GM21529 (cell line): ENCODE data around the gene TRIM10.

Experiments
- ATAC-seq: cut with Tn5 transposase; IDR thresholded peaks from one replicate; pipeline ENCODE4 v1.9.1; 2021; ENCODE audit not compliant: unreplicated experiment

Gene TRIM10

DNA sequence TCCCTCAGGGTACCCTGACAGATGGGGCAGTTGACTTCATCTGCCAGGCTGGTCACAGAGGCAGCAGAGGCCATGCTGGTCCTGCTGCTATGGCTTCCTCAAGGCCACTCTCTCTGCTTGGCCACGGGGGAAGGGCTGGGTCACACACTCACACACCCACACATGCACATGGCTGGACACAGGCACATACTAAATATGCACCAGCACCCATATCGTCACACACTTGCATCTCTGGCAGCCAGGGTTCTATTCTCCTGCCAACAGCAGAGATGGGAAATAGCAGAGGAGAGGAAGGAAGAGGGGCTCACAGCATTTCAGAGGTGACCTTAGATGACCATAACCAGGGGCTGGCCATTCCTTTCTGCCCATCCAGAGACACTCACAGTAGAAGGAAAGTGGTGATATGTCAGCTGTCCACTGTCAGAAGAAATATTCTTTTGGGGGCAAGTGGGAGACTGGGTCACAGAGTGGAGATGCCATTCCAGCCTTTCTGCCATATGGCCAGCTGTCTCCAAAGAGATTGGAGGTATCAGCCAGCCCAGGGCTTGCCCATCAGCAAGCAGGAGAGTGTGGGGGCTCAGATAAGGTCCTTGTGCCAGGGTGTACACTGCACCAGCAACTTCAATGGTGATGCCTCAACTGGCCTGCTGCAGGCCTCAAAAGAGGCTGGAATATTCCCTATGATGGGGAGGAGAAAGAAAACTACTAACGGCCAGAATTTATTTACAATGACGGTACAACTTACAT, at the start of gene TRIM10:
Gene TRIM10 (minus strand): TSS at position 427 of the 747 bp plus-strand sequence. CDS start 353 bp downstream, at position 74.
- ATAC-seq = no peak

DNA sequence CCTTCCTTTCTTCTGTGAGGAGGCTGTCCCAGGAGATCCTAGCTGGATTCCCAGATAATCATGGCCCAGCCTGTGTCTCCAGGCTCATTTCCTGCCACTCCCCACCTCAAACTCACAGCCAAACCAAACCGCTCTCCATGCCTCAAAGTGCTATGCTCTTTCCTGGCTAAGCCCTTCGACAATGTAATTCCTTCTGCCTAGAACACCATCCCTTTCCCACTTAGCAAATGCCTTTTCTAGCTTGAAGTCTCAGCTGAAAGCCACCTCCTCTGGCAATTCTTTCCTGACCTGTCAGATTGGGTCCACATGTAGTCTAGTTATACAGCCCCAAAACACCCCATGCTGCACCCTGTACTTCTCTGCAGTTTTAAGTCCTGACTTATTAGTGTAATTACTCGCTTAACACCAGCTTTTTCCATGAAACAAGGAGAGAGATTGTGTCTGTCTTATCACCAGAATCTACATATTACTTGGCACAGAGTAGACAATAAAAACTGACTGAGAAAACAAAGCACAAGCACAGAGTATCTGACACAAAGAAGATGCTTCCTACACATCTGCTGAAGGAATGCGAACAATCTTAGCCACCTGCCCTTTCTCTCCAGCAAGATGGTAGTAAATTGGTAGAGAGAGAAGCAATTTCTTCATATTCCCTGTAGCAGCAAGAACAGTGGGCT, 46.7 kb upstream of the TRIM10 start:
- no peak for ATAC-seq

GRCh38 chr6:30206799-30207618, 46.0 kb upstream of the TRIM10 start:
- ATAC-seq = no peak

DNA sequence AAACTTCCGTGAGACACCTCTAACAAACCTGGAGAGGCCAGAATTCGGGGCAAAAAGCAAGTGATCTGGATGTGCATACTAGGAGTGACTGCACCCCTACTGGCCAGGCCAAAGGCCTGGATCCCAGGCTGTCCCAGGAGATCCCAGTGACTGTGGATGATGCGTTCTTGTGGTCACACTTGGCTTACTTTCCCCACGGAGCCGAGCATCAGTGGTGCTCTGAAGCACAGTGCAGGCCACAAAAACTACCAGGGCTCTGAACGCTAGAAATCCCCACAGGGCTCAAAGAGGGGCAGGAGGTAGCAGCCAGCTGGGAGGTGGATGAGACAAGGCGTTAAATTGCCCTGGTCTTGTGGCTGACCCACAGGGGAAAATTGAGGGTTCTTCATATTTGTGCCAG, 45.1 kb upstream of the TRIM10 start:
- ATAC-seq = no peak

- no peak for ATAC-seq
These were observed 43.1 kb upstream of the TRIM10 start for GRCh38 chr6:30204116-30204515.

DNA sequence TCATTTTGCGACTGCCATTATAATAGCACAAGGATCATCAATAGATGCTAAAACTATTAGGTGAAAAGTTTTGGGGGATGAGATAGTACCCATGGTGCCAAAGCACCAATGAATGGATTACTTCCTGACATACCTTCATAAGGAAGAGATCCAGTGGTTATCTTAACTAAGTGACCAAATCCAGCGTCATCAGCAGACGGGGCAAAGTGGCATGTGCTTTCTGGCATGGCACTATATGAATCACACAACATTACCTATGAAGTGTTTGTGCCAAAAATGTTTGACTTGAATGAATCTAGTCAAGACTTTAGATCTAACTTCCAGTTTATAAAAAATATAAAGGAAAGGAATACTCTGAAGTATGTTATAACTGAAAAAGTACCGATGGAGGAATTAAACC, 41.4 kb upstream of the TRIM10 start:
- ATAC-seq = no peak

- ATAC-seq = peak; percentile 77
These were observed 39.7 kb upstream of the TRIM10 start for GRCh38 chr6:30200551-30201281.

DNA sequence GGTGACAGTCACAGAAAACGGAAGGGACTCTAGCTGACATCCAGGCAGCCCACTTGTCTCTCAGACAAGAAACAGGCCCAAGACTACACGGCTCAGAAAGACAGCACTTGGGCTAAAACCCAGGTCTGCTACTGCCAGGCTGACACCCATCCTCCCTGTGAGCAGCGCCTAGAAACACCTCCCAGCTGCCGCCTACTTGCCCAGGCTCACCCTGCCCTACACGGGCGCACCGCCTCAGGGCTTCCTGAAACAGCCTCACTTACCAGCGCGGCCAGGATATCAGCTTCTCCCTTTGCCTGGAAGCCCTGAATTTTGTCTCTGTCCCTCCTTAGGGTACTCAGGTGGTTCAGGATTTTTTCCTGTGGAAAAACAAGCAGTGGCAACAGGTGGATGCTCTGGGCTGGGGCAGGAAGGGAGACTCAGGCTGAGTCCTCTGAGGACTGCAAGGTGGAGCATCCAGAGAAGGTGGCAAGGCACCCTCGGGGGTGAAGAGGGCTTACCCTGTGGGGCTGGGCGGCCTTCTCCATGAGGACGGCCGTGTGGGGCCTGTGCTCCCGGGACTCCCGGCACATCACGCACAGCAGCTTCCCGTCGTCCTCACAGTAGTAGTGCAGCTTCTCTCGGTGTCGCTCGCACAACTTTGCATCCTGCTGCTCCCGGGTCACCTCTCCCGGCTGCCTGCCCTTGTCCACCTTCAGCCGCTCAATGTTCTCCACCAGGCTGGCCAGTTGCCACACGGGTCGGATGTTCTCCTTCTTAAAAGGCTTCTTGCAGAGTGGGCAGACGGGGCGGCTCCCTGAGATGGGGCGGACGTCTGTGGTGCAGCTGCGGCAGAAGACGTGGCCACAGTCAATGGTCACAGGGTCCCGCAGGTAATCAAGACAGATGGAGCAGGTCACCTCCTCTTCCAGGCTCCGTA, 37.4 kb upstream of the TRIM10 start:
- ATAC-seq = no peak

- ATAC-seq = no peak
These were observed 35.4 kb upstream of the TRIM10 start for GRCh38 chr6:30196376-30196775.

DNA sequence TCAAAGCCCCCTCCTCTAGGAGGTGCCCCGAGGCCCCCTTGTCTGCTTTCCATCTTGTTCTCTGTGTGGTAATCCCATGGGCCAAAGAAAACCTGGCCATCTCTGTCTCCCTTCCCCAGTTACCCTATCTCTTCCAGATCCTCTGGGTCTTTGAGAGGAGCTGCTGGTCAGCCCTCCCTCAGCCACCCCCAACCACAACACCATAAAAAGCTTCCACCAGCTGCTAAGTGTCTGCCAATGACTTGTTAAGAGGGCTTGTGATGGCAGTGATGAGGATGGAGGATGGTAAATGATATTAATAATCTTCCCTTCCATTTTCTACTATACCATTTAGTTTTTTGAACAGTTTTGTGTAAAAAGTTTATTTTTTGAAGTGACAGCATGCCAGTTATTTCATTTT, 34.9 kb upstream of the TRIM10 start:
- no peak for ATAC-seq

DNA sequence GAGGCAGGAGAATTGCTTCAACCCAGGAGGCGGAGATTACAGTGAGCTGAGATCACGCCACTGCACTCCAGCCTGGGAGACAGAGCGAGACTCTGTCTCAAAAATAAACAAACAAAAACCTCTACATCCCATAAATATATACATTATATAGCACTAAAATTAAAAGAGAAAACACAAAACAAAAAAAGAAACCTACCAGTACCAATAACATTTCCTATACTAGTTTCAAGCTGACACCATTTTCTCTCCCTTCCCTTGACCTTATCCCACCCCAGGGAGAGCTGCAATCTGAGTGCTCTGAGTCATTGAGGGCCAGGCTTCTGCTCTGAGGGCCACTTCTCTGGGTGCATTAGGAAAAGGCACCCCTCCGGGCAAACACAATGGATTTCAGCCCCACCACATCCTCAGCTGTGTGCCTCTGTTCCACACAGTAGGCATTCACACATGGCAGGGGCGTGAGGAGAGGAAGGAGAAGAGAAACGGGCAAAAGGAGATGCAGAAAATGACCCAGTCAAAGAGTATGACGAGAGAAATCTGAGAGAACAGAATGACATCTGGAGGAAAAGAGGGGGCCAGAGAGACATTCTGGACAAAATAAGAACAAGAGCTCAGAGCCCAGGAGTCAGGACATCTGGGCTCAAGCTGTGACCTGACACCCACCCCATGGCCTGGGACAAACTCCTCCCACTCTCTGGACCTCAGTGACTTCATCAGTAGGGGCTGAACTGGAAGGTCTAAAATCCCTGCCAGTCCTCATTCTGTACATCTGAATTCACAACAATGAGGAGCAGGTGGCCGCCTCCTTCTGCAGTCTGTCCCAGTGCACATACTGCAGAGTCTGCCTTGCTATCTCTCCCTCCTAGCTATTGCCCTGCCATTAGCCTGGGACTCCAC, 34.0 kb upstream of the TRIM10 start:
- ATAC-seq = no peak

GRCh38 chr6:30192076-30192475, 31.1 kb upstream of the TRIM10 start:
- no peak for ATAC-seq

DNA sequence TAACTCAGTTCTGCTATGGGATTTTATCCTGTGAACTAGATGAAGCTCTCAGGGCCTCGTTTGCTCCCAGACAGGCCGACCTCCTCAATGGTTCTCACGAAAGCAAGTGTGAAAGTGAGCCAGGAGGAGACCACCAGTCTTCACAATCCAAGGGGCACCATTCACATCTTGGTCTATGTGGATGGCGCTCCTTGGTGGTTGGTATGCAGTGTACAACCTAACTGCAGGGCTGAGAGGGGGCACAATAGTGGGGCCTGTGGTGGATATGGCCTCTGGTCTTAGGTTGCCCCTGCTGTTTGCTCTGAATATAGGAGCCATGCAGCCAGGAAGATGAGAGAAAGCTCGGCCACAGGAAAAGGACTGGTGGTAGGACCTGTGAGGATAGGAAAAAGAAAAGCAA, 27.5 kb upstream of the TRIM10 start:
- no peak for ATAC-seq

DNA sequence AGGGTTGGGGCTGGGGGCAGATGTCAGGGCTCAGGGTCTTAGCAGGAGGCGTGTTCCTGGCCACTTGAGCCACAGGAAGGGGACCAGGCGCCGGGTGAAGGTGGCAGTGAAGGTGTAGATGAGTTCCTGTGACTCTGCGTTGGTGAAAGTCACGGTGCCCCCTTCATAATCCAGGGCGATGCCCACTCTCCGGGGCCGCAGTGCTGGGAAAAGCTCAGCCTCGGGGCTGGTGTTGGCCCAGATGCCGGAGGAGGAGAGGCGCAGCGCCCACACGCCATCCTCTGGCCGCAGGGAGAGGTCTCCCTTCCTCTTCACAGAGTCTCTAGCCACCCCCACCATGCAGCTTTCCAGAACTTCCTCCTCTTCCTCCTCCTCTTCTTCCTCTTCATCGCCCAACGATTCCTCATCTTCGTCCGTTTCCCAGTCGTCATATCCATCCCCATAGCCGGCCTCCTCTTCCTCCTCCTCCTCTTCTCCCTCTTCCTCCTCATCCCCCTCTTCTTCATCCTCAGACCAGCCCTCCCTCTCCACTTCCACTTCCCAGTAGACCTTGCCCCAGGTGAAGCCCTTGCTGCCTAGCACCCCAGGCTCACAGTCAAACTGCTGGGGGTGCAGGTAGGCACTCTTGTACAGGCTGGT, 25.0 kb upstream of the TRIM10 start:
- no peak for ATAC-seq

DNA sequence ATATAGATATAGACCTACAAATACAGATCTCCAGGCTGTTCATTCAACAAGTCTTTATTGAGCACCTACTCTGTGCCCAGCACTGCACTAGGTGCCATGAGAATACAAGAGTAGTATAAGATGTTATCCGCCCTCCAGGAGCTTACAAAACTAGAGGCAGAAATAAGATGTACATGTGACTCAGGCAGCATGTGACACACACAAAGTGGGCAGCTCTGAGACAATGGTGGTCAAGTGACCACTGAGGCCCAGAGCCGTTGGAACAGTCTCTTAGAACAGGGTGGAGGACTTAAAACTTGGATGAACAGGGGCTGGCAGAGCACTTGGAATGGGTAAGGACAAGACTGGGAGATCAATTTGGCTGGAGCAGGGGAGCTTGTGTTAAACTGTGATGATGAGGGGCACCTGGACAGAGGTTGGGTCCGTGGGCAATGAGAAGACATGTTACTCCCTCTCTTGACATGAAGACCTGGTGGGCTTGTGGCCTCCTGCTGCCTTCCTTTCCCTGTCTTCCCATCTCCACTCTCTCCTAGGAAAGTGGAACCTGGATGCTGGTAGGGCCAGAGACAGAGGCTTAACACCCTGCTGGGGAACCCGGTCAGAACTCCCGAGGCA, 23.5 kb upstream of the TRIM10 start:
- ATAC-seq = no peak

DNA sequence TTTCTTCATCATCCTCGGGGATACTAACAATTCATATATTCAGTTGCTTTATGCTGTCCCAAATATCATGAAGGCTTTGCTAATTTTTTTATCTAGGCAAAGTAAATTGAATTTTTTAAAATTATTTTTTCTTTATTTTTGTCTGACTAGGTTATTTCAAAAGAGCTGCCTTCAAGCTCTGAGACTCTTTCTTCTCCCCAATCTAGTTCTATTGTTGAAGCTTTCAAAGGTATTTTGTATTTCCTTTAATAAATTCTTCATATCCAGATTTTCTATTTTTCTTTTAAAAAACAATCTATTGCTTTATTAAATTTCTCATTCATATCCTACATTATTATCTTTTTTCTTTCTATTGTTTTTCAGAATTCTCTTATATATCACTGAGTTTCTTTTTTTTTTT, 19.1 kb upstream of the TRIM10 start:
- ATAC-seq = no peak

GRCh38 chr6:30178837-30179236, 17.8 kb upstream of the TRIM10 start:
- no peak for ATAC-seq

DNA sequence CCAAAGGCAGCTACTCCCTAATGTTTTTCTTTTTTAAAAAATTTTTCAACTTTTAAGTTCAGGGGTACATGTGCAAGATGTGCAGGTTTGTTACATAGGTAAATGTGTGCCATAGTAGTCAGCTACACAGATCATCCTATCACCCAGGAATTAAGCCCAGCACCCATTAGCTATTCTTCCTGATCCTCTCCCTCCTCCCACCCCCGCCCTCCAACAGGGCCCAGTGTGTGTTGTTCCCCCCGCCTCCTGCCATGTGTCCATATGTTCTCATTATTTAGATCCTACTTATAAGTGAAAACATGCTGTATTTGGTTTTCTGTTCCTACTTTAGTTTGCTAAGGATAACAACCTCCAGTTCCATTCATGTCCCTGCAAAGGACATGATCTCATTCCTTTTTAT, 14.8 kb upstream of the TRIM10 start:
- ATAC-seq = no peak
